Stimulated activated naive CD4-positive, alpha-beta T cell (primary cell): ENCODE measurements around the gene ZP1.

ENCODE experiments used
- DNase-seq, 6 experiments: peaks; one replicate each; lab custom pipeline; 2025; lab: John Stamatoyannopoulos, UW

The ZP1 gene

DNA sequence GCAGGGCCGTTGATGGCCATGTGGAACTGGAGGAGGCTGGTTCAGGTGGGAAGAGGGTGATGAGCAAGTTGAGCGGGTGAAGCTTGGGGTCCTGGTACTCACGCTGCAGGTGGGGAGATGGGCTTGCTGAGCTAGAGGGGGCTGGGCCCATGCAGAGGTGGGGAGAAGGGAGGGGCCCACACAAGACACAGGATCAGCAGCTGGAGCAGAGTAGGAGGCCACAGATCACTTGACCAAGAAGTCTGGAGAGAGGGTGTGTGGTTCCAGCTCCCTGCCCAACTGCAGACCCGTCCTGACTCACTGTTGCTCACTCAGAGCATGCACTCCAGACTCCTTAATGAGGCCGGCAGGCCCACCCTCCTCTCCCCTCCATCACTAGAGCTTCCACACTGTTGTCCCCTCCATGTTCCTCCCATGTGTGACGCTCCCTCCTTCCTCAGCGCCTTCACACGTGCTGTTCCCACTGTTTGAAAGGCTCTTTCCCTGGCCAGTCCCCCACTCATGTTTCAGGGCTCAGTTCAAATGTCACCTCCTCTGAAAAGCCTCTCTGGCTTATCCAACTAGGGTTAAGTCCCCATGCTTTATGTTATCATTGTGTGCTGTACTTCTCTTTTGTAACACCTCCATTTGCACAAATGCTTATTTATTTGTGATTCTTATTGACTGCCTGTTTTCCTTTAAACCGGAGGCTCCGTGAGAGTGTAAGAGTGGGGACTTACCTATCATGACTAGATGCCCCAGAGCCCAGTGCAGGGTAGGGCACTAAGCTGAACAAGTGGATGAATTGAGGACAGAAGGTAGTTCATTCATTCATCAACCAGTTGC is 23.1 kb upstream of the ZP1 start:
- DNase-seq: no peak

DNA sequence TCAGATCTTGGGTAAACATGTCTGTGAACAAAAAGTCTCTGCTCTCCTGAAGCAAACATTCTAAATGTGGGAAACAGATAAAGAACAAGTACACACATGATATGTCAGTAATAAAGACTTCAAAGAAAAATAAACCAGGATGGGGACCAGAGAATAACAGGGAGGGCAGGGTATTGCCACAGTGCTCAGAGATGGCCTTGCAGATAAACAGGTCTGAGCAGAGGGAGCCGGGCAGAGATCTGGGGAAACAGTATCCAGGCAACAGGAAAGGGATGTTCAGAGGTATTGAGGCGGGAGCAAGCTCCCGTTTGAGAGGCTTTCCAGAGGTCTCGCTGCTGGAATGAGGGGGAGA is 22.5 kb upstream of the ZP1 start:
- DNase-seq: no peak

DNA sequence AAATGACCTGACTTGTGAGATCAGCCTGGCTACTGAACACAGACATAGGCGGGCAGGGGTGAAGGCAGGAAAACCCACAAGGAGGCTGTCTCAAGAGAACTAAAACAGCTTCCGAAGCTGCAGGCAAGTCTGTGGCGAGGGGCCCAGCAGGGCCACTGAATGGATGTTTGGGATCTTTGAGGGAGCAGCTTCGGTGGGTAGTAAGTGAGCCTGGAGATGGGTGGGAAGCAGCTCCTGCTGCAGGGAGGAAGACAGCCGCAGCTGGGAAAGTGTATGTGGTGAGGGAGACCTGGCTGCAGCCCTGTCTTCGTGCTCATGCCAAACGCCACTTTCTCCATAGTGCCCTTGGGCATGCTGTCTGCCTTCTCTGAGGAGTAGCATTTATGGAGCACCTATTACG is 22.0 kb upstream of the ZP1 start:
- no peak for DNase-seq

DNA sequence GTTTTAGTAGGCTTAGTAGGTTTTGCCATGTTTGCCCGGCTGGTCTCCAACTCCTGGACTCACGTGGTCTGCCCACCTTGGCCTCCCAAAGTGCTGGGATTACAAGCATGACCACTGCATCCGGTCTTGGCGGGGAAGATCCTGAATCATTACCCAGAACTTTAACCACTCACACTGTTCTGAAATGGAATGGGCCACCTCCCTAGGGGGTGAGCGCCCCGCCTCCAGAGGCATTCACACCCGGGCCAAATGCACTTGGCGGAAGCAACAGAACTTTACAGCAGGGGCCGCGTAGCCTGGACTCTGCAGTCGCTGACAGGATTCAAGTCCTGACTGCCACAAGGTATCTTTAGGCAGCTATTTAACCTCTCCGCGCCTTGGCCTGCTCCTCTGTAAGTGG is 20.1 kb upstream of the ZP1 start:
- no peak for DNase-seq

DNA sequence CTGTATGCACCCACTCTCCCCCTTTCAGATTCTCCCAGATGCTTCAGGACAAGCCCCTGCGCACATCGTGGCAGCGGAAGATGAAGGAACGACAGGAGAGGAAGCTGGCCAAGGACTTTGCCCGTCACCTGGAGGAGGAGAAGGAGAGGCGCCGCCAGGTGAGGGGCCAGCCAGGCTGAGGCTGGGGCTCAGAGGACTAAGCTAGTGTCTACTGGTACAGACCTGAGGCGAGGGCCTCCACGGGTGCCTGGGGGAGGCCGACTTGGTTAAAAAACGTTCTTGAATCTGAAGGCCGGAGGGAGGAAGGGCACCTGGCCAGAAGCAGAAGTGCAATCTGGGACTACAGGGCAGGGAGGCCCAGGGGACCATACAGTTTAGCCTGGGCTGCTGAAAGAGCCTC is 19.4 kb upstream of the ZP1 start:
- DNase-seq: no peak

DNA sequence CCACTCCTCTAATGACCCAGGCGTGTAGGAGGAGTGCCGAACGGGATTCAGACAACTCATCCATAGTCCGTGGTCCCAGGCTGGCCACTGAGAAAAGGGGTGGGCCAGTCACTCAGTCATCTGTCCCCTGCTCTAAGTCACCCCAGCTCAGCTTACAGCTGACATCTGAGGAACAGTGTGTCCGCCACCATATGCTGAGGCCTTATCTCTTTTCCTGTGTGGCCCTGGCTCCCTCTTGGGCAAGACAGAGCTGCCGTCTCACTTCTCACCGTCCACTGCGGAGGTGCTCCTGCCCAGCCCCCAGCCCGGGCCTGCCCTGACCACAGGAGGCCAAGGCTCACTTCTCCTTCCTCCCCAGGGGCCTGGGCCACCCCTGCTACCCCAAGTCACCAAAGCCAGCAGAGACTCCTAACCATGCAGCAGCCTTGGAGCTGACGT is 18.6 kb upstream of the ZP1 start:
- no peak for DNase-seq

DNA sequence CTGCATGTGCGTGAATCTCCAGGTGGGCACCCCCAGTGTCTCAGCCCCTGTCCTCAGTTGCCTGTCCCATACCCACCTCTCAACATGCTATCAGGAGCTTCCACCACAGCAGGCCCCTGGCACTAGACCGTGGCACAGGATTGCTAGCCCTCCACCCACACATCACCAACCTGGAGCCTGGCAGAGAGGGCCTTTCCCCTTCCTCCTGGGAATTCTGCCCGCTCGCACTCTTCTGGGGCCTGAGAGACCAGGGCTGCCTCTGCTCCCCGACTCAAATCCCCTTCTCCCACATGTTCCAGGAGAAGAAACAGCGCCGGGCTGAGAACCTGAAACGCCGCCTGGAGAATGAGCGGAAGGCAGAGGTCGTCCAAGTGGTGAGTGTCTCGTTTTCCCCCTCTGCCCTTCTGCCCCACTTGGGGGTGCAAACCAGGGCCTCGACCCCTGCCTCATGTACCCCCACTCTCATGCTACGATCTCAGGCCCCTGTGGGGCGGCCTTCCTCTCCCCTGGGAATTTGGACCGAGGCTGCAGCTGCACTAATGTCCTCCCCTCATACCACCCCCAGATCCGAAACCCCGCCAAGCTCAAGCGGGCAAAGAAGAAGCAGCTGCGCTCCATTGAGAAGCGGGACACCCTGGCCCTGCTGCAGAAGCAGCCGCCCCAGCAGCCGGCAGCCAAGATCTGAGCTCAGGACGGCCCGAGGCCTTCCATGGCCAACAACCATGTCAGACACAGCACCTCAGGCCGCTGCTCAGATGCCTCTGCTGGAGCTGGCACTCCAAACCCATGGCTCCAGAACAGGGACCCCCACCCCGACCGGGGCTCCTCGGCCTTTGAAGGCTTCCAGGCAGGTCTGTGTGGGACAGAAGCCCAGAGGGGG is 17.5 kb upstream of the ZP1 start:
- DNase-seq: no peak

DNA sequence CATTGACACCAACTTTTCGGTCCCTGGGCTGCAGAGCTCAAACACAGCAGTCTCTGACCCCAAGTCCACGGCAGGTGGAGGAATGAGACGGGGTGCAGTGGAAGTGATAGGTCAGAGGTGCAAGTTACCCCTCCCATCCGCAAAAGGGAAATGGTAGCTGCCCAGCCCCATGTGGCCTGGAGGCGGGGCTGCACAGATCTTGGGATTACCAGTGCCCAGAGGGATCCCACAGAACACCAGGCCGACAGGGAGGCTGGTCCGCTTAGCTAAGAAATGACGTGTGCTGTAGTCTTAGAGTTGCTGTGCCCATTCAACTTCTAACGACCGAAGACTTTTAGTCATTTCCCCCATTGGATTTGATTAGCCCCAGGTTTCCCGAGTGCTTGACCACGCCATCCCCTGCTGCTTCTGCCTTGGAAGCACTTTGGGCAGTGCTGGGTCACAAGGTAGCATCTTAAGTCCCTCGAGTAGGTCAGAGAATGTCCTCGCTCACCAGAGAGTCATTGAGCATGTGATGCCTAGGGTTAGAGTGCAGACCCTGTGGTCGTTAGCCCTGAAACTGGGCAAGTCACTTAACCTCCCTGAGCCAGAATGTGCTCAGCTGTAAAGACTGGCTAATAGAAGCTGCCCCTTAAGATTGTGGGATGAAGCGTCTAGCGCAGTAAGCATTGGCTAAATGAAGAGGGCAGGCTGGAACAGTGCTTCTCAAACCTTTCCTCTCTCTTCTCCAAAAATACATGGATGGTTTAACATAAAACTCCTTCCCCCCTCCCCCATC is 15.8 kb upstream of the ZP1 start:
- DNase-seq: no peak

DNA sequence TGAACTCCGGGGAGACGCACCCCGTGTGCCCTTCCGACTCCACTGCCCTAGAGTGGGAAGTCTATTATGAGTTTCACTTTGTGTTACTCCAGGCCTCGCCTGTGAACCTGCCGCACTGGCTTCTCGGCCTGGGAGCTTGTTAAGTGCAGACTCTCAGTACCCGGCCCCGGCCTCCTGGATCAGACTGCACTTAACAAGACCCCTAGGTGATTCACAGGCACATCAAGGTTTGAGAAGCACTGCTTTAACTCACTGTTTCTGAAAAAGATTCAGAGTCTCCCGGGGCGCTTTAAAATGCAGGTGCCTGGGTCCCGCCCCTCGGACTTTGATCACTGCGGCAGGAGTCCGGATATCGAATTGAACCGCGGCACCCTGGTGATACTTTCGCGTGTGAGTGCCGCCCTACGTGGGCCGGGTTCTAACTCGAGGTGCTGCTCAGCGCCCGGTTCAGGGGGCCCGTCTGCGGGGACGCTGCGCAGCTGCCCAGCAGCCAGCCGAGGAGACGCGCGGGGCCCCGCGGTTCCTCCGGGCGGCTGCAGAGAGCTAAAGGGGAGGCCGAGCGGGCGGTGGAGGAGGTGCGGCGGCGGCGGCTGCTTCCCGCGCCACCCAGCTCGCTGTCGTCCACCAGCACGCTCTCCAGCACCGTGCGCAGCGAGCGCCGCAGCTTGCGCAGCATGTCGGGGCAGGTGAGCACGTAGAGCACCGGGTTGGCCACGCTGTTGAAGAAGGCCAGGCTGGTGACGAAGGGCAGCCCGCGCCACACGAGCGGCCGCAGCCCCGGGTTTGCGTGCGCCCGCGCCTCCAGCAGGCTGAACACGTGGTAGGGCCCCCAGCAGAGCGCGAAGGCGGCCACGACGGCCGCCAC is 15.0 kb upstream of the ZP1 start:
- no peak for DNase-seq

DNA sequence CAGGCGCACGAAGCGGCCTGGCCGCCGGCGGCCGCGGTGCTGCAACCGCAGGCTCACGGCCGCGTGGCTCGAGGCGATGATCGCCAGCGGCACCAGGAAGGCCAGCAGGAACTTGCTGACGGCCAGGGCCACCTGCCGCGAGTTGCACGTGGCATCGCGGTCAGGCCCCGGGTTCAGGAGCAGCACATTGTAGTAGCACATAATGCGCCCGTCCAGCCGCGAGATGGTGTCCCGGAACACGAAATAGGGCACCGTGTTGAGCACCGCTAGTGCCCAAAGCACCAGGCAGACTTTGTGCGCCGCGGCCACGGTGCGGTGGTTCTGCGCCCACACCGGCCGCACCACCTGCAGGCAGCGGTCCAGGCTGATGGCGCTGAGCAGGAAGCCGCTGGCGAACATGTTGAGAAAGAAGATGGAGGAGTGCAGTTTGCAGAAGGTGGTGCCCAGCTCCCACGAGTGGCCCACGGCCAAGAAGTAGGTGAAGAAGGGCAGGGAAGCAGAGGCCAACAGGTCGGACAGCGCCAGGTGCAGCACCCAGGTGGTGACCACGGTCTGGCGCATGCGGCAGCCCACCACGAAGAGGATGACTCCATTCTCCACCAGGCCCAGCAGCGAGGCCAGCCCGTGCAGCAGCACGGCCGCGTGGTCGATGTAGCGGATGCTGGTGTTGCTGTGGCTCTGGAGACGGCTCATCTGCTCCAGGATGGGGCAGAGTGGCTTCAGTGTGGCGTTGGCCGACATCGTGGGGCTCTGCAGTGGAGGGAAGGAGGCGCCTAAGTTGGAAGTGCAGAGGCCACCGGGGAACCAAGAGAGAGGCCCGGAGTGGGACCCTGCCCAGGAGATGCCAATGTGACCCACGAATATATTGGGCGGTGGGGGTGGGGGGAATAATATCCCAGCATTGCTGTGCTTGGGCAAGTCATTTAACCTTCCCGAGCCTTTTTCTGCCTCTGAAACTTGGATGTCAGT is 14.1 kb upstream of the ZP1 start:
- DNase-seq: no peak

DNA sequence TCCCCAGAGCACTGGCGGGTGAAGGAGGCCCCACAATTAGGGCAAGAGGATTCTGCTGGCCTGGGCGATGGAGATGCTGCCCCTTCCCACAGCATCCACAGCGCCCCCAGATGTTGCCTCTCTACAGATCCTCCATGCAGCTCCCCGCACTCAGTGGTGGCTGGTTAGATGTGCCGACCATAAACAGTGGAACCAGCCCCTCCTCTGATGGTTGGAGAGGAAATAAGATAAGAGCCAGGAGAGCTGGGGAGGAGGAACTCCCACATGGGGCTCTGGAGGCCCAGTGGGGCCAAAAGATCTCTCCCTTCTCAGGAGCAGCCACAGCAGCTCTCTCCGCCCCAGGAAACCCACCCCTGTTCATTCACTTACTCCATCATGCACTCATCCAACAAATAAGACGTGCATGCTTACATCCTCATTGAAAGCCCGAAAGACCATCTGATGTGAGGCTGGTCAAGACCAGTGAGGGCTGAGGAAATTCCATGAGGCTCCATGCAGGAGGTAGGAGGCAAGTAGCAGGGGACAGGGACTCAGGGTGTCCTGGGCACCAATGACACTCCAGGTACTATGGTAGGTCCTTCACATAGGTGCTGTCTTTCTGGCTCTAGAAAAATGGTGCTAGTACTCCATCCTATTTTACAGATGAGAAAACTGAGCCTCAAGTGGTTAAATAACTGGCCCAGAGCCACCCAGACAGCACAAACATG is 13.0 kb upstream of the ZP1 start:
- DNase-seq: no peak

DNA sequence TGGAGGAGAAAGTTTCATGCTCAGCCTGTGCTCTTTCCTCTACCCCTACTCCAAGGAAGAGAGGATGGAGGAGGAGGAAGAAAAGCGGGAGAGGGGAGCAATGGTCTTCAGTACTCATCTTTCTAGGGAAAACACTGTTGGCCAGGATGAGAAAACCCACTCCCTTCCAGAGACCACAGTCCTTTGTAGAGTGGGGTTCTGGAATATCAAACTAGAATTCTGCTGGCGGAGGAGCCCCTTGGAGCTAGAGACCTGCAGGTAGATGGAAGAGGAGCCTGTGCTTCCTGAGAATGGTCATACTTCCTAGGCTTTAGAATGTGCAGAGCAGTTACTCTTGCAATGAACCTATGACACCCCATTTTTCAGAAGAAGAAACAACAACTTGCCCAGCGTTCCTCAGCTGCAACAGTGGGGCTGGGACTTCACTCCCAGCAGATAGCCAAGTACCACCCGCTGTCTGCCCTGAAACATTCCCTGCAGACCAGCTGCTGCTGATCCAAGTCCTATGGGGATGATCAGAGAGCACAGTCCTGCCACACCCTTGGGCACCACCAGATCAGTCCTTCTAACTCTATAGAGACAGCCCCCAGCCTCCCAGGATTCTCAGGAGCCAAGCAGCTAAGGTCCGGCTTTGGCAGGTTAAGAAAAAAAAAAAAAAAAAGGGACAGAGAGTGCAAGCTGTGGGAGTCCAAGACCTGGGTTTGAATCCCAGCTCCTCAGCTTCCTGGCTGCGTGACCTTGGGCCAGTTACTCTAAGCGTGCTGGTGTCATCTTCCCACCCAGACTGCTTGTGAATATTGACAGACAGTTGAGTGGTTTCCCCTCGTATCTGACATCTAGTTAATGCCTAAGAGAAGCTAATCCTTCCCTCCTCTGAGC is 12.3 kb upstream of the ZP1 start:
- no peak for DNase-seq

DNA sequence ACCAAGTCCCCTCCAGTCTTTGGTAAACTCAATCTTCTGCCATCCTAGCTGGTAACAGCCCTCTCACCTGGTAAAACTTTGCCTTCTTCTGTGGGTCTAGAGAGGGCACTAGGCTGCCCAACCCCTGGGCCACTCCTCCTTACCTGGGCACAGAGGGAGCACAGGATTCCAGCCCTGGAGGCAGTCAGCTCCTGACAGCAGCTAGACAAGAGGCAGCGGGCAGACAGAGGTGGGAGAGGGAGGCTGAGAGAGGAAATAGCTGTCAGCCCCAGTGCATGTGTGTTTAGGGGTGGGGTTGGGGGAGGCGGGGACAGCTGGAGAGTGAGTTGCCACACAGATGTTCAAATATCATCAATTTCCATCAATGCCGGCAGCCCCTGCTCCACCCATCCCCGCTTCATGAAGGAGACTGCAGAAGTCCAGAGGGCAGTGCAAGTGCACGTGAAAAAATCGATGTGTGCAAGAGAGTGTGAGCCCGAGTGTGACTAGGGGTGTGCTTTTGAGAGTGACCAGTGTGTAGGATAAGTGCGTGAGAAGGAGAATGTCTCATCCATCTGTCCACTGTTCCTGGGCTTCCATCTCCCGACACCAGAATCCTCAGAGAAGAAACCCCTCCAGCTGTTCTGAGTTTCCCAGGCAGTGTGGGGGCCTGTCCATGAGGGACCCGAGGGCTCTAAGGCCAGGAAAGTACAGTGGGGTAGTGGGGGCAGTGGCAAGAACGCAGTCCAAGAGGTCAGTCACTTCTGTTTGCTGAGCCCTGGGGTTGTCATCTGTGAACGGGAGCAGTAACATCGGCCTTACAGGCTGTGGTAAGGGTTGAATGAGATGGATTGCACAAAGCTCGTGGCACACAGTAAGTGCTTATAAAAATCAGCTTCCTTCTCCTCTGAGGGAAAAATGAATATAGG is 11.4 kb upstream of the ZP1 start, which contains the start of gene PTGDR2:
PTGDR2 (minus strand) TSS at position 225 of the 908 bp plus-strand sequence. CDS start 2,228 bp downstream, outside the sequence.
- no peak for DNase-seq

DNA sequence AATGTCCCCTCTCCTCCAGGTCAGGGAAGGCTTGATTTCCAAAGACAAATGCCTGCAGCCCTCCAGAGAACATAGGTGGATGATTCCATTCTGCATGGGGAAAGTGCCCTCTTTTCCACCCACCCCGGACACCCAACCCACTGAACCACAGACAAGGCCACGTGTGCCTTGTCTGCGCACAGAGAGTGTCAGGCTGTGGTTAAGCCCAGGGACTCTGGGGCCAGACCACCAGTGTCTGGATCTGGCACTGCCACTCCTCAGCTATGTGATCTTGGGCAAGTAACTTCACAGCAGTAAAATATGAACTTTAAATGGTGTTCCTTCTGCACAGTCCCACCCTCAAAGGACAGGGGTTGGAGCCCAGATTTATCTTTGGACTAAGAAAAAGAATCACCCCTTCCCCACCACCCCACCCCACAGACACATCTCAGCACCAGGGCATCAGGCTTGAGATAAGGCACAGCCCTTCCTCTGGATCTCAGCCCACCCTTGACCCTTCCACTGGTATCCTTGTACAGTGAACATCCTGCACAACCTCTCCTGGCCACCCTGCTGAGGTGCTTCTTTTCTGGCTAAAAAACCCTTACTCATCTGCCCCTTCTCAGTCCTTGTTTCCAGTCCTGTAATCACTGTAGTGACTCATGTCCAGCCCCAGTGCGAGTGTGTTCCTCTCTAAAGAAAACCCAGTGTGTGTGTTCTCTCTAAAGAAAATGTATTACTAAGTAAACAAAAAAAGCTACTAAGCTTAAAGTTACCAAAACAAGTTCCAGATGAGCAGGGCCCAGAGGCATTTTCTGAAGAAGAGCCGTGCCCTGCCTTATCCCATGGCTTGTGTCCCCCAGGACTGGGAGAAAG is 9.7 kb upstream of the ZP1 start:
- DNase-seq: no peak

DNA sequence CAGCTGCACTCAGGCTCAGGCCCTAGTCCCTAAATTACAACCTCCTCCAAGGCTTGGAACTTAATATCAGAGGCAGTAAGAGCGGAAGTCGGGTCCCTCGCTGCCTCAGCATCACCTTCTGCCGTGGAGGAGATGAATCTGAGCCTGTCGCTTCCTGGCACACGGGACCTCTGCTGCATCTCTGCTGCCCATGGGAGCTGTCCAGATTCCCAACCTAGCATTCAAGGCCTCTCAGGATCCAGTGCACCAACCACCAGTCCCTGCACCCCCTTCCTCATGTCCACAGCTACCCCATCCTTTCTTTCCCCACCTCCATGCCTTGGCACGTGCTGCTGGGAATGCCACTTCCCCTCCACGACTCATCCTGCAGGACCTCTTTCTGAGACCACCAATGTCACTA is 9.1 kb upstream of the ZP1 start:
- no peak for DNase-seq

DNA sequence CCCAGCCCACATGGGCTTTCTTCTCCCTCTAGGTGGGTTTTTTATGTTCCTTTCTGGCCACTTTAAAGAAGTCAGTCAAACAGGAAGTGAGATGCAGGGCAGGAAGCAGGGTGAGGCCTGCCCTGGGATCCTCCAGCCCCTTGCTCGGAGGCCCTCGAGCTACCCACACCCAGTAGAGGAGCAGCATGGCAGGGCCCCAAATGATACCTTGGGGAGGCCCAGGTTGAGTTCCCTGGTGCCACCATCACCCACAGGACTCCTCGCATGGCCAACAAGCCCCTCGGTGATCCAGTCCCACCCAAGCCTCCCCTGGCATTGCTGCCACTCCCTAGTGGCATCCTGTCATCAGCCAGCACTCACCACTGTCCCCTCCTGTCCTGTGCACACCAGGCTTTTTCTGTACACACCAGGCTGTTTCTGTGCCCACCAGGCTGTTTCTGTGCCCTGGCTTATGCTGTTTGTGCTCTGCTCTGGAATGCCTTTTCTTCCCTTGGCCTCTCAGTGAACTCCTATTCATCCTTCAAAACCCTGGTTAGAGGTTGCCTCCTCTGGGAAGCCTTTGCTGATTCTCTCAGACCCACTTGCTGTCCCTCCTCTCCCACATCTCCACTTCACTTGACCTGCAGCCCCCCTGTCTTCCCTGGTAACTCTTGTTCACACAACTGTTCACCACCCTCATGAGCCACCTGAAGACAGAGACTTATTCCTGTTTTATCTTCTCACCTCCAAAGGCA is 8.4 kb upstream of the ZP1 start:
- DNase-seq: no peak
